Parathyroid adenoma (tissue), 2 donors: ENCODE data around the gene TSPAN11.

ENCODE experiments used
- H2AFZ ChIP-seq: fragments of 300-600 bp; sonication (generic); one replicate; pipeline ENCODE4 v1.7.0; 2017; ENCODE audit warnings: antibody characterized with exemption, mild to moderate bottlenecking
- H3K27ac ChIP-seq: fragments of 300-600 bp; sonication (generic); one replicate; pipeline ENCODE4 v1.7.0; 2017
- H3K27me3 ChIP-seq: fragments of 300-600 bp; sonication (generic); one replicate; pipeline ENCODE4 v1.7.0; 2017; ENCODE audit warnings: low read length; ENCODE audit not compliant: control insufficient read depth, insufficient read depth
- H3K36me3 ChIP-seq: fragments of 300-600 bp; sonication (generic); one replicate; pipeline ENCODE4 v1.7.0; 2017; ENCODE audit warnings: low read length; ENCODE audit not compliant: control insufficient read depth, insufficient read depth
- H3K4me1 ChIP-seq: fragments of 300-600 bp; sonication (generic); one replicate; pipeline ENCODE4 v1.7.0; 2017; ENCODE audit warnings: control low read depth
- H3K4me2 ChIP-seq: fragments of 300-600 bp; sonication (generic); one replicate; pipeline ENCODE4 v1.7.0; 2017; ENCODE audit warnings: low read length
- H3K4me3 ChIP-seq: fragments of 300-600 bp; sonication (generic); one replicate; pipeline ENCODE4 v1.7.0; 2017; ENCODE audit warnings: low read depth, low read length
- H3K79me2 ChIP-seq: fragments of 300-600 bp; sonication (generic); one replicate; pipeline ENCODE4 v1.7.0; 2017; ENCODE audit warnings: control low read depth
- H3K9ac ChIP-seq: fragments of 300-600 bp; sonication (generic); one replicate; pipeline ENCODE4 v1.7.0; 2017; ENCODE audit warnings: mild to moderate bottlenecking
- H3K9me3 ChIP-seq: fragments of 300-600 bp; sonication (generic); one replicate; pipeline ENCODE4 v1.7.0; 2017; ENCODE audit warnings: low read length; ENCODE audit not compliant: control insufficient read depth
- TF ChIP-seq, protein P1 (sequence below): fragments of 300-600 bp; sonication (generic); IDR thresholded peaks from one replicate; pipeline ENCODE4 v1.7.0; 2017; ENCODE audit warnings: antibody characterized with exemption, mild to moderate bottlenecking
- donor health status: primary hyperparathyroidism.

Gene TSPAN11

GRCh38 chr12:30996752-30997151 is 70.2 kb downstream of the TSPAN11 start:
- TF ChIP-seq, protein P1, sequence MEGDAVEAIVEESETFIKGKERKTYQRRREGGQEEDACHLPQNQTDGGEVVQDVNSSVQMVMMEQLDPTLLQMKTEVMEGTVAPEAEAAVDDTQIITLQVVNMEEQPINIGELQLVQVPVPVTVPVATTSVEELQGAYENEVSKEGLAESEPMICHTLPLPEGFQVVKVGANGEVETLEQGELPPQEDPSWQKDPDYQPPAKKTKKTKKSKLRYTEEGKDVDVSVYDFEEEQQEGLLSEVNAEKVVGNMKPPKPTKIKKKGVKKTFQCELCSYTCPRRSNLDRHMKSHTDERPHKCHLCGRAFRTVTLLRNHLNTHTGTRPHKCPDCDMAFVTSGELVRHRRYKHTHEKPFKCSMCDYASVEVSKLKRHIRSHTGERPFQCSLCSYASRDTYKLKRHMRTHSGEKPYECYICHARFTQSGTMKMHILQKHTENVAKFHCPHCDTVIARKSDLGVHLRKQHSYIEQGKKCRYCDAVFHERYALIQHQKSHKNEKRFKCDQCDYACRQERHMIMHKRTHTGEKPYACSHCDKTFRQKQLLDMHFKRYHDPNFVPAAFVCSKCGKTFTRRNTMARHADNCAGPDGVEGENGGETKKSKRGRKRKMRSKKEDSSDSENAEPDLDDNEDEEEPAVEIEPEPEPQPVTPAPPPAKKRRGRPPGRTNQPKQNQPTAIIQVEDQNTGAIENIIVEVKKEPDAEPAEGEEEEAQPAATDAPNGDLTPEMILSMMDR: no peak
- no peak overlapping the region for H3K4me3 ChIP-seq
- no peak overlapping the region for H3K4me2 ChIP-seq
- no peaks in the 10 kb centered on the region for H3K79me2 ChIP-seq
- no peaks in the 10 kb centered on the region for H3K36me3 ChIP-seq
- H2AFZ ChIP-seq: no peak overlapping the region
- H3K4me1 ChIP-seq: peaks cover 5% of the 10 kb centered on the region
- H3K27me3 ChIP-seq: no peaks in the 10 kb centered on the region
- H3K9ac ChIP-seq: no peak overlapping the region
- no peaks in the 10 kb centered on the region for H3K9me3 ChIP-seq
- no peak overlapping the region for H3K27ac ChIP-seq

- H3K9ac ChIP-seq: no peak overlapping the region
- TF ChIP-seq, protein P1: no peak
These were observed 71.3 kb downstream of the TSPAN11 start for GRCh38 chr12:30997685-30998440.

GRCh38 chr12:30999011-30999410 is 72.5 kb downstream of the TSPAN11 start:
- Histone ChIP-seq H3K9ac (no peak overlapping the region), H3K4me2 (no peak overlapping the region), H3K9me3 (no peaks in the 10 kb centered on the region), H3K79me2 (no peaks in the 10 kb centered on the region), H3K4me1 (no peaks in the 10 kb centered on the region), H2AFZ (no peak overlapping the region), H3K4me3 (no peak overlapping the region), H3K36me3 (no peaks in the 10 kb centered on the region), H3K27me3 (no peaks in the 10 kb centered on the region), H3K27ac (no peak overlapping the region)
- TF ChIP-seq, protein P1: no peak

More at GRCh38 chr12:30997685-30998440, 71.3 kb downstream of the TSPAN11 start:
- H3K9me3 ChIP-seq: no peaks in the 10 kb centered on the region
- H3K4me3 ChIP-seq: no peak overlapping the region
- H3K4me1 ChIP-seq: peaks cover 5% of the 10 kb centered on the region
- no peak overlapping the region for H2AFZ ChIP-seq
- H3K36me3 ChIP-seq: no peaks in the 10 kb centered on the region
- no peak overlapping the region for H3K4me2 ChIP-seq
- no peaks in the 10 kb centered on the region for H3K27me3 ChIP-seq
- no peaks in the 10 kb centered on the region for H3K79me2 ChIP-seq
- no peak overlapping the region for H3K27ac ChIP-seq

DNA sequence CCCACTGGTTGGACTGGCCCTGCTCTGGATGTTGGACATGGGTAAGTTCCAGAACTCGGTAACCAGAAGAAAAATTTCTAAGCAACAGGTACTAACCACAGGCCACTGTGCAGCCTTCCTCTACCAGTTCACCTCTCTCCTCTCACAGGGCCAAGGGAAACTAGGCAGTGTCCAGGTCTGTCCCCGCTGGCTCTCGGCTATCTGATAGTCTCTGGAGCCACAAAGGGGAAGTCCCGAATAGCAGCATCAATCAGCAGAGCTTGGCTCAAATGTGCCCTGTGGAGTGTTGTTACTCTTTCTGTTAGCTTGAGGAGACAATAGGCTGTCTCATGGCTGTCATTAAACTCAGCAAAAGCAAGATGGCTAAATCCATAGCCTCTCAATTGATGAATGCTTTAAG is 73.2 kb downstream of the TSPAN11 start:
- H3K4me2 ChIP-seq: no peak overlapping the region
- H3K9me3 ChIP-seq: no peaks in the 10 kb centered on the region
- H3K27me3 ChIP-seq: no peaks in the 10 kb centered on the region
- TF ChIP-seq, protein P1: no peak
- H3K9ac ChIP-seq: no peak overlapping the region
- H2AFZ ChIP-seq: no peak overlapping the region
- no peak overlapping the region for H3K4me3 ChIP-seq
- H3K27ac ChIP-seq: no peak overlapping the region
- no peaks in the 10 kb centered on the region for H3K79me2 ChIP-seq
- no peaks in the 10 kb centered on the region for H3K36me3 ChIP-seq
- no peaks in the 10 kb centered on the region for H3K4me1 ChIP-seq

DNA sequence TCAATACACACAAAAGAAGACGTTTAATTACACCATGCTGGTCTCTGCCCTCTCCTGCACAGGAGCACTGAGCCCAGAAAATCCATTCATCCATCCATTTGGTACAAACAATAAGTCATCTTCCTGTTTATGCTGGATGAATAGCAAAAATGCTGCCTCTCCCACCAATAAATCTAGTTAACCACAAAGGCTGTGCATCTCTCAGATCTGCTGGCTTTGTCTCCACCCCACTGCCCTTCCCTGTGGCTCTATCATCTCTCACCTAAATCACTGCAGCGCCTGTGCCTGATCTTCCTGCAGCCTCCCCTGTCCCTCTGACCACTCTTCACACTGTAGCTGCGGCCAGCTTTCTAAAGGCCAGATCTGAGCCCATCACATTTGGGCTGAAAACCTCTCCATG is 74.2 kb downstream of the TSPAN11 start:
- no peaks in the 10 kb centered on the region for H3K4me1 ChIP-seq
- H2AFZ ChIP-seq: no peak overlapping the region

More for the DNA sequence above, 74.2 kb downstream of the TSPAN11 start:
- no peak overlapping the region for H3K4me3 ChIP-seq
- no peaks in the 10 kb centered on the region for H3K36me3 ChIP-seq
- H3K9ac ChIP-seq: no peak overlapping the region
- H3K79me2 ChIP-seq: no peaks in the 10 kb centered on the region
- no peak overlapping the region for H3K4me2 ChIP-seq
- no peak overlapping the region for H3K27ac ChIP-seq
- no peaks in the 10 kb centered on the region for H3K27me3 ChIP-seq
- TF ChIP-seq, protein P1: no peak
- H3K9me3 ChIP-seq: no peaks in the 10 kb centered on the region
